NCI-H1417 (cell line): Measurements from ENCODE around the gene NELFE.
A peak's percentile ranks its signal among the peaks of the same experiment; 100 is the strongest.

ENCODE experiments used
- DNase-seq, 3 experiments: peaks; one replicate each; lab custom pipeline; 2025; lab: John Stamatoyannopoulos, UW

NELFE gene

GRCh38 chr6:31972709-31973350, 14.1 kb upstream of the NELFE start:
- no peak for DNase-seq

- DNase-seq, result peak; percentile 99 to 100 (median 100)
Measured at GRCh38 chr6:31971993-31972708, 13.4 kb upstream of the NELFE start, which contains the start of gene DXO. DXO (minus strand) TSS chr6:31972138; CDS start chr6:31971675, 463 bp downstream.

- DNase-seq, result peak in 2 of 3 experiments; percentile 59 to 69
Measured at GRCh38 chr6:31971279-31971992, 12.7 kb upstream of the NELFE start.

GRCh38 chr6:31970604-31971271, 12.0 kb upstream of the NELFE start:
- peak in 2 of 3 experiments; percentile 51 to 69 for DNase-seq

- DNase-seq, result no peak
Measured at GRCh38 chr6:31969712-31970603, 11.2 kb upstream of the NELFE start.

GRCh38 chr6:31968791-31969711, 10.3 kb upstream of the NELFE start:
- no peak for DNase-seq

- DNase-seq, result no peak
Measured at GRCh38 chr6:31968326-31968725, 9.6 kb upstream of the NELFE start.

GRCh38 chr6:31967926-31968320, 9.2 kb upstream of the NELFE start:
- no peak for DNase-seq

GRCh38 chr6:31966997-31967925, 8.5 kb upstream of the NELFE start:
- no peak for DNase-seq

GRCh38 chr6:31966506-31966905, 7.7 kb upstream of the NELFE start:
- no peak for DNase-seq

GRCh38 chr6:31965700-31966099, 6.9 kb upstream of the NELFE start:
- DNase-seq, result no peak

- DNase-seq, result no peak
Measured at GRCh38 chr6:31963921-31964320, 5.2 kb upstream of the NELFE start.

- DNase-seq, result no peak
Measured at GRCh38 chr6:31961616-31962015, 2.8 kb upstream of the NELFE start.

- no peak for DNase-seq
Measured at GRCh38 chr6:31958412-31958740, 395 bp downstream of the NELFE start.

- no peak for DNase-seq
Measured at GRCh38 chr6:31956796-31957195, 2.0 kb downstream of the NELFE start.

- DNase-seq, result no peak
Measured at GRCh38 chr6:31954511-31954910, 4.3 kb downstream of the NELFE start.

- no peak for DNase-seq
Measured at GRCh38 chr6:31952890-31953289, 5.9 kb downstream of the NELFE start.

- peak; percentile 8 to 64 (median 16) for DNase-seq
Measured at GRCh38 chr6:31952140-31952805, 6.5 kb downstream of the NELFE start.
